SKM-1 treated with dmso at 0.1 percent for 144 hours (cell line): ENCODE data around the gene TEX52.

ENCODE experiments used
- DNase-seq: peaks from one replicate; lab custom pipeline; 2025; ENCODE audit not compliant: unreplicated experiment; lab: John Stamatoyannopoulos, UW

The TEX52 gene

GRCh38 chr12:2857021-2857431 lies at the start of gene TEX52:
Gene TEX52 (minus strand): TSS chr12:2857039. CDS start chr12:2857026, 13 bp downstream.
- no peak for DNase-seq

DNA sequence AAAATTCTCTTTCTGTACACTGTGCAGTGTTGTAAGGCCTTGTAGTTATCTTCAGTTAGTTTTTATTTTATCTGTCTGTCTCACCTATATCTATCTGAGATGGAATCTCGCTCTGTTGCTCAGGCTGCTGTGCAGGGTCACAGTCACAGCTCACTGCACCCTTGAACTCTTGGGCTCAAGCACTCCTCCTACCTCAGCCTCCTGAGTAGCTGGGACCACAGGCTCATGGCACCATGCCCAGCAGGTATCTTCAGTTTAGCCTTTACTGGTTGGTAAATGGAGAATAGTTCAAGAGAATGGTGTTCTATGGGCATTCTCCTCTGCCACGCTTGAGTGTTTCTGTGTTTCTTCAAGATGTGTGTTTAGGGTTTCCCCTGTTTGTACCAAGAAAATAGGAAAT lies 47.4 kb upstream of the TEX52 start:
- DNase-seq: no peak

DNA sequence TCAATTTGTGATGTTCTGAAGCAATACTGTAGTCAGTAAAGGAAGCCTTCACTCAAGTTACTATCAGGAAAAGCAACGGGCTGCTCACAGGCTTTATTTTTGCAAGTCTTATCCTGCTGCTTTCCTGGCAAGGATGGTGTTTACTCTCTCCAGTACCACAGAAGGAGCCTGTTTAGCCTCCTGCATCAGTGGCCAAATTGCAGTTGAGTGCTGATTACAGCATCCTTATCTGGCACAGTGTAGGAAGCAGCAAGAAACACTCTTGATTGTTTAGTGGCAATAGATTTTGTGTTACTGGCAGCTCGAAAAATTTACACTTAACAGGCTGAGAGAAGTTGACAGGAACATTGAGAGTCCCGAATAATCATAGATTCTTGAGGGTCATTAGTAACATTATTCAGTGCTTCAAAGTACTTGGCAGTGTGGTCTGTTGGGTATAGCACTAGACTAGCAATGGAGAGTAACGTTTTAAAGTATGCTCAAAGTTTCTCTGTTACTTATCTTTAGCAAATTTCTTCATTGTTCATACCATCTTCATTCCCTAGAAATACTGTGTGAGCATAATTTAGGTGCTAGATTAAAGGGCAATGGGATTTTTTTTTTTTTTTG lies 45.5 kb upstream of the TEX52 start:
- no peak for DNase-seq

- DNase-seq: no peak
Observed at GRCh38 chr12:2900642-2901041, 43.8 kb upstream of the TEX52 start.

- no peak for DNase-seq
Observed at GRCh38 chr12:2897418-2897817, 40.6 kb upstream of the TEX52 start.

GRCh38 chr12:2895511-2895910 lies 38.7 kb upstream of the TEX52 start:
- no peak for DNase-seq

- DNase-seq: no peak
Observed at GRCh38 chr12:2895051-2895451, 38.2 kb upstream of the TEX52 start.

- DNase-seq: no peak
Observed at GRCh38 chr12:2893007-2893406, 36.2 kb upstream of the TEX52 start.

- no peak for DNase-seq
Observed at GRCh38 chr12:2892246-2892645, 35.4 kb upstream of the TEX52 start.

- DNase-seq: no peak
Observed at GRCh38 chr12:2891240-2892053, 34.6 kb upstream of the TEX52 start.

DNA sequence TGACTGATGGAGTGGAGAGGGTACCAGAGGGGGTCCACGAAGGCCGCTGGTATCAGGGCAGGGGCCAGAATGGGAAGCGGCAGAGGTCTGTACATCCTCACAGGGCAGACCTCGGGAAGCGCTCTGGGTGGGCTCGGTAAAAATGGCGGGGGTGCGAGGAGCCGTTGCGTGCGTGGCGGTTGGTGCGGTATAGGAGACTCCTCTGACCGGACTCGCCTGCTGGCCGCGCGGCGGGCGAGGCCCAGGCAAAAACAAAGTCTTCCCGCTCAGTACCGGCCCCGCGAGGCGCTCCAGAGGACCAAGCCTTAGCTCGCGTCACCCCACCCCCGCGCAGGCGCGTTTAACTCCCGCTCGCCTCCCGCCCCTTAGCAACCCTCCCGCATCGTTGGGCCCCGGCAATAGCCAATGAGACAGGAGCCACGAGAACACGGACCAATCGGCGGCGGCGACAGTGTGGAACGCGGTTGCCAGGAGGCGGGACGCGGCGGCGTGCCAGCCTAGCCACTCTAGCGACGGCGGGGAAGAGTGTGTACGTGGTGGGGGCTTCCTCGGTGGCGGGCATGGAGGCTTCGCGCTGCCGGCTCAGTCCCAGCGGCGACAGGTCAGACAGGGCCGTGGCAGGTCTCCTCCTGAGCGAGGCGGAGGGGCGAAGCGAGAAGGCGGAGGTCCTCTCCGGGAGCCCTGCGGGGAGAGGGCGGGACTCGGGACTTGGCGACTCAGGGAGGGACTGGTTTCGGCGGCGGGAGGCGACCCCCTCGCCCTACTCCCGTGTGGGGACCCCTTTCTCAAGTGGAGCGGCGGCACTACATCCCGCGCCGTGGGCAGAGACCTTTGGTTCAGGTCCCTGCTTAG lies 33.8 kb upstream of the TEX52 start, which contains the start of gene TULP3:
TSS of gene TULP3 (plus strand) at position 504 of the 852 bp plus-strand sequence. CDS start at position 561, 57 bp downstream.
- DNase-seq: peak; percentile 87

GRCh38 chr12:2890001-2890387 lies 33.2 kb upstream of the TEX52 start:
- DNase-seq: no peak

DNA sequence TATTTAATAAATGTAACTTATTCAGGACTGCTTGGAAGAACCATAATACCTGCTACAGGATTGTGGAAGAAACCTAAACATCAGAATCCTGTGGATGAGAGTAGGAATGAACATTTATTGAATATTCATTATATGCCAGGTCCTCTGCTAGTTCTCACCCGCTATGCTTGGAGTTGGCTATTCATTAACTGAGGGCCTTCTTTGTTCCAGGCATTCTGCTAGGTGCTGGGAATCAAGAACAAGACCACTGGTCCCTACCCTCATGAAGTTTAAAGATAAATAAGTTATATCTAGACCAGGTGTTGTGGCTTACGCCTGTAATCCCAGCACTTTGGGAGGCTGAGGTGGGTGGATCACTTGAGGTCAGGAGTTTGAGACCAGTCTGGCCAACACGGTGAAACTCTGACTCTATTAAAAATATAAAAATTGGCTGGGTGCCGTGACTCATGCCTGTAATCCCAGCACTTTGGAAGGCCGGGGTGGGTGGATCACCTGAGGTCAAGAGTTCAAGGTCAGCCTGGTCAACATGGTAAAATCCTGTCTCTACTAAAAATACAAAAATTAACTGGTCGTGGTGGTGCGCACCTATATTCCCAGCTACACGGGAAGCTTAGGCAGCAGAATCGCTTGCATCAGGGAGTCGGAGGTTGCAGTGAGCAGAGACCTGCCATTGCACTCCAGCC lies 30.1 kb upstream of the TEX52 start:
- no peak for DNase-seq

- DNase-seq: no peak
Observed at GRCh38 chr12:2884810-2885209, 28.0 kb upstream of the TEX52 start.

DNA sequence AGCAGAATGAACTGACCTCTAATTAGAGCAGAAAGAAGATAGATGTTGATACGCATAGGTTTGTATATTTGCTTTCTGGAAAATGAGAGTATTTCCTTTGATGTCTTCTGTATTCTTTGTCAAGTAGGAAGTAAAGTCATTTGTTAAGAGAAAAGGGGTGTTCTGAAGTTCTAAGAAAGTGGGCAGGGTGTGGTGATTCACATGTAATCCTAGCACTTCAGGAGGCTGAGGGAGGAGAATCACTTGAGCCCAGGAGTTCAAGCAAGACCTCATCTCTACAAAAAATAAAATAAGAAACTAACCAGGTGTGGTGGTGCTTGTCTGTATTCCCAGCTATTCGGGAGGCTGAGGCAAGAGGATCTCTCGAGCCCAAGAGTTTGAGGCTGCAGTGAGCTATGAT lies 23.0 kb upstream of the TEX52 start:
- DNase-seq: no peak

GRCh38 chr12:2877953-2878732 lies 21.3 kb upstream of the TEX52 start:
- DNase-seq: peak; percentile 47

- DNase-seq: peak; percentile 40
Observed at GRCh38 chr12:2877047-2877952, 20.5 kb upstream of the TEX52 start, which contains the start of the genes FOXM1 and RHNO1. Gene FOXM1 (minus strand): TSS chr12:2877174. CDS start chr12:2874478, 2,696 bp downstream. Gene RHNO1 (plus strand): TSS chr12:2877223. CDS start chr12:2885367, 8,144 bp downstream.

- DNase-seq: no peak
Observed at GRCh38 chr12:2876431-2877046, 19.7 kb upstream of the TEX52 start.
